ENCODE data around the gene CCDC197.

CCDC197 gene

DNA sequence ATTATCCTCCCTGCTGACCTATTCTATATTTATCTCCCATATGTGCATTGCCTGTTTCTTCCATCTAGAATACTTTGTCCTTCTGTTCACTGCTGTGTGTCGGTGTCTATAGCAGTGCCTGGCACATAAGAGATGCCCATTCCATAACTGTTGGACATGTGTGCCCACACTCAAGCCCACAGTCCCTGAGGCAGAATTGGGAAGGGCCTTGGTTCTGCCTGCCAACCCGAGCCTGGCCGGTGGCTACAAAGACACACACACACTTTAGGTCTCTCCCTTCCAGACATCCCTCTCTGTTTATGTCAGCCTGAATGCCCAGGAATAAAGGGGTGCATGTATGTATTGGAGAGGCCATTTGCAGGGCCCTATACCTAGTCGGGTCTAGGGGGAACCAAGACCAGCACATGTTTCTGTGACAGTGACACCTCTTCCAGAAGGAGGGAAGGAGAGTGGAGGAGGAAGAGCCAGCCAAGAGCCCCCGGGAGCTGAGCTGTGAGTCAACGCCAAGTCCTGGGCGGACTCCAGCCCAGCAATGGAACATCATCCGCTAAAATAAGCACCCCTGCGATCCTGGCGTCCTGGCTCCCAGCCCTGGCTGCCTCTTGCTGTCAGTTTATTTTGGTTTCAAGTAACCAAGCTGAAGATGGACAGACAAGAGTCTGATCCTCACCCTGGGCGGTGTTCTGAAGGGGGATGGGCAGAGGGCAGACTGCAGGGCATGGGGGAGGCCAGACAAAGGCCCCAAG lies 16.5 kb upstream of the CCDC197 start:
- DNase-seq: no peak

DNA sequence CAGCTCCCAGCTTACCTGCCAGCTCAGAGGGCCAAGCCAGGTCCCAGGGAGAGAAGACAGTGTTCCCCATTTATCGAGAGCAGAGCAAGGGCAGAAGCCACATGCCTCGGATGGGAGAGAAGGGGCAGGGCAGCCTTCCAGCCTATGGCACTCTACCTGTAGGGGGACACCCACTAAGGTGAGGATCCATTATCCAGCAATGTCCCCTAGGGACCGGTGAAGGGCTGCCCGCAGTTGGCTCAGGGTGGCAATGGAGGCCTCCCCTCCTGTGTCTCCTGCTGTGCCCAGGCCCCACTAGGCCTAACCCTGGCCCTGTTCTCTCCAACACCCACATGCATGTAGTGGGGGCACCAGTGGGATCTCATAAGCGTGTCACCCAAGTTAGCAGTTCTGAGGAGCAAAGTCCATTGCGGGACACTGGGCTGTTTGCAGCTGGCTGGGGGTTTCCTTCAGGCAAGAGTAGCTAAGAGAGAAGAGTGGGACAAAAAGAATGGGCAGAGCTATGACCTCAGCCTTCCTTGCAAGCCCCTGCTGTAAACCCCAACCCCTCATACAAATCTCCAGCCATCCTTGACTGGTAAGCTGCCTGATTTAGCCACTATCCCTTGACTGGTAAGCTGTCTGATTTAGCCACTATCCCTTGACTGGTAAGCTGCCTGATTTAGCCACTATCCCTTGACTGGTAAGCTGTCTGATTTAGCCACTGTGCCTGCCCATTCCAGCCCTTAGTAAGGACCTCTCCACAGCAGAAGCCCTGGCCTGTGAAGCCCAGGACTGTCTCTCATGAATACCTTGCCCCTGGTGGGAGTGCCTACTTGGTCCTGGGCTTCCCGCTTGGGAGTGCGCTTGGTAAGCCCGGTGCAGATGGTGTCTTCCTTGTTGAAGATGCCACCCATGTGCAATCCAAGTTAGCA lies 15.5 kb upstream of the CCDC197 start:
- DNase-seq: no peak

DNA sequence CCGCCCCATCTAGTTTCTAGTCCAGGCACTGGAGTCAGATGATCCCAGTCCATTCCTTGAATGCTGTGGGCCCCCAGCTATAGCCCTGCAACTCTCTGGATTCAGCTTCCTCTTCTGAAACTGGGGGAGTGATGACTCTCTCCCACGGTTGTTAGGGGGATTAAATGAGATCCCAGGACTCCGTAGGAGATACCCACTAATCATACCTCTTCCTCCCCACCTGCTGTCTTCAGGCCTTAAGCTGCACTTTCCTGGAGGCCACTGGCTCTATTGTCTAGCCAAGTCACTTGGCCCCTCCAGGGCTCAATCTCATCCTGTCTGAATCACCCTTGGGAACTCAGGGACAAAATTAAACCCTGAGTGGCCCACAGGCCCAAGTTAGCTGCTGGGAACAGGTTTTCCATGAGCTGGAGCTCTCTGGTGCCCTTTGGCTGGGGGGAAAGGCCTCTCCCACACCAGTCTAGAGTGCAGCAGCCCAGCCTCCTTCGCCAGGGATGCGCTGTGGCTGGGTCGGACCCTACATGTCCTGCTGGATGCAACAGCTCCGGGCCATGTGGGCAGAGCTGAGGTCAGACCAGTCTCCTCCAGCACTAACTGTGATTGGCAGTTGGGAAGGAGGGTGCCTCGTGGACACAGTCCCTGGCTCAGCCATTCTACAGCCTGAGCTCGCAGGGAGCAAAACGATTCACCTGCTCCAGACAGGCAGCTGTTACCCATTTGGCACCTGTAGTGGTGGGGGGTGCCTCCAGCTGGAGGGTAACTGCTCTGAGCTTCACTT lies 14.7 kb upstream of the CCDC197 start:
- no peak for DNase-seq

DNA sequence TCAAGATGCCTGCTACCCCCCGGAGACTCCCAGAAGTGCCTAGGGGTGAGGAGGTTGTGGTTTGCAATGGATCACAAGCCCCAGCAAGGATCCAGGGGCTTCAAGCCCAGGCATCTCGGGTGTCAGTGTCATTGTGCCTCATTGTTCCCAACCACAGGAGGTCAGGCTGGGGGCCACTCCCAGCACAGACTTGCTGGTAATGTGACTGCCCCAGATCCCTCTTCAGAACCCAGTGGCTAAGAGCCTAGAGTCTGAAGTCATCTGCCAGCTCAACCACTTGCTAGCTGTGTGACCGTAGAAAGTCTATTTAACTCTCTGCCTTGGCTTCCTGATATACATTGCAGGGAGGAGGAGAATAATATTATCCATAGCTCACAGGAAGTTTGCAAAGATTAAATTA lies 13.0 kb upstream of the CCDC197 start:
- DNase-seq: no peak

DNA sequence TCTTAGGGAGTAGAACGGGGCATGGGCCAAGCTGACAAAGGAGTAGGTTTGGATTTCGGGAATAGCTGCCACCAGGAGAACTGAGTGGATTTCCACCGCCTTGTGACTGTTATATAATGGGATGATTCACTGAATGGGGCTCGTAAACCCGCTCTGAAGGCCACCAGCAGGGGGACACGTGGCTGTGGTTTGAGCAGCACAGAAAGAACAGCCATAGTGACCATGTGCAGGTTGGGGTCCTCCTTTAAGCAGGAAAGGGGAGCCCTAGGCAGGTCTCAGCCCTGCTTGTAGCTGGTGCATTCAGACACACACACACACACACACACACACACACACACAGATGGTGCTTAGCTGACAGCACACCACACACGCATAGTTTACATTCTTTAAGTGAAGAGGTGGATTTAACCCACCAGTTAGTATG lies 12.1 kb upstream of the CCDC197 start:
- DNase-seq: peak; percentile 24

DNA sequence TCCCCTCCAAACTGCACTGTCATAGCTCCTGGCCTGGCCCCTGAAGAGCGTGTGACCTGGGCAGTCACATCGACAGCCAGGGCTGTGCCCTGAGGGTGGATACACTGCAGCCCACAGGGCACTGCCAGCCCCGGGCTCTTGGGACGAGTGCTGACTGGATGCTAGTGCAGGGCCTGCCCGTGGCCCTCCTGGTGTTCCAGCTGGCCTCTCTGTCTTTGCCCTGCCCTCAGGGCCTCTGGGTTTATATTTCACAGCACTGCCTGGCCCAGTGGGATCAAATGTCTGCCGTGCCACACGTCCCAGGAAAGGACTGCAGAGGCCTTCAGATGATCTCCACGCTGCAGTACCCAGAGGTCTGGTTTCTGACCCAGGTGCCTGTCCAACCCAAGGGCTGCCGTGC lies 10.1 kb upstream of the CCDC197 start:
- no peak for DNase-seq

DNA sequence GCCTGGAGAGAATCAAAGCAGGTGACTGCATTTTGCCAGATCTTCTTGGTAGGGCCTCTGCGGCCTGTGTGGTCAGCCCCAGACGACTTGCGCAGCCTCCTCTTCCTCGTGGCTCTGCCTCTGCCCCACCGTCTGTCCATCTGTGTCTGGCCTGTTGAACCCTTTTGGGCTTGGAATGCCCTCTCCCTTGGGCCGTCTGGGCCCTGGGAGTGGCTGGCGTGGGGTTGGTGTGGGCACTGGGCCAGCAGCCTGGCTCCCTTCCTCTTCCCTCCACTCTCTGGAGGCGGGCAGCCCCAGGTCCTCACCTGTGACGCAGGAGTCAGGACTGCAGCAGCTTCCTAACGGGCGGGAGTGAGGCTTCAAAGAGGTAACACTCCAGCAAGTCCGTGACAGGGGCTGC lies 9.7 kb upstream of the CCDC197 start:
- DNase-seq: no peak

- DNase-seq: no peak
Measured at GRCh38 chr14:93987815-93988476, 9.2 kb upstream of the CCDC197 start.

DNA sequence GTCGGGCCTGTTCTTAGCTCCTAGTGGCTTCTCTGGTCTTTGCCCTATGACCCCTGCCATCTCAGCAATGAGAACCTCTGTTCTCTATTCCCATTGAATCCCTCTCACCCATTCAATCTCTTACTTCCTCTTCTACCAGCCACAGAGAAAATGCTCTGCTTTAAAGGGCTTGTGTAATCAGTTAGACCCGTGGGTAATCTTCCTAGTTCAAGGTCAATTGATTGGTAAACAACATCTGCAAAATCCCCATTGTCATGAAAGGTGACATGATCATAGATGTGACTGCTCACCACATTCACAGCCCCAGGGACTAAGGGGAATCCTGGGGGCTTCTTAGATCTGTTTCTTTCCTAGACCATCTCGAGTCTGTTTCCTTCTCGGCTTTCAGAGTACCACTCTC lies 7.2 kb upstream of the CCDC197 start:
- DNase-seq: peak; percentile 7

DNA sequence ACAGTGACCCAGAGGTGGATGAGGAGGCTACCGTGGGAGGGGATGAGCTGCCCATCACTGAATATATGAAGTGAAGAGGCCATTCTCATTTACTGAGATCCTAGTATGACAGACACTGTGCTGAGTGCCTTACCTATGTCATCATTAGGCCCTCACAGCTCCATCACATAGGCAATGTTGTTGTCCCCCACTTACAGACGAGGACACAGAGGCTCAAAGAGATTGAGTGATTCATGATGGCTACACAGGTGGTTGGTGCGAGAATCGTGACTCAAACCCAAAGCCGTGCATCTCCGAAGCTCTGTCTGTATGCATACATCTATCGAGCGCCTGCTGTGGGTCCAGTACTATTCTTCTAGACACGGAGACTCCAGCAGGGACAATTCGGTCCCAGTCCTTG lies 5.9 kb upstream of the CCDC197 start:
- no peak for DNase-seq

GRCh38 chr14:93991649-93992048 lies 5.5 kb upstream of the CCDC197 start:
- no peak for DNase-seq

- no peak for DNase-seq
Measured at GRCh38 chr14:93993382-93993781, 3.7 kb upstream of the CCDC197 start.

GRCh38 chr14:93994919-93995682 lies 2.0 kb upstream of the CCDC197 start:
- DNase-seq: peak; percentile 51

GRCh38 chr14:93996130-93996695 lies 888 bp upstream of the CCDC197 start:
- DNase-seq: no peak

DNA sequence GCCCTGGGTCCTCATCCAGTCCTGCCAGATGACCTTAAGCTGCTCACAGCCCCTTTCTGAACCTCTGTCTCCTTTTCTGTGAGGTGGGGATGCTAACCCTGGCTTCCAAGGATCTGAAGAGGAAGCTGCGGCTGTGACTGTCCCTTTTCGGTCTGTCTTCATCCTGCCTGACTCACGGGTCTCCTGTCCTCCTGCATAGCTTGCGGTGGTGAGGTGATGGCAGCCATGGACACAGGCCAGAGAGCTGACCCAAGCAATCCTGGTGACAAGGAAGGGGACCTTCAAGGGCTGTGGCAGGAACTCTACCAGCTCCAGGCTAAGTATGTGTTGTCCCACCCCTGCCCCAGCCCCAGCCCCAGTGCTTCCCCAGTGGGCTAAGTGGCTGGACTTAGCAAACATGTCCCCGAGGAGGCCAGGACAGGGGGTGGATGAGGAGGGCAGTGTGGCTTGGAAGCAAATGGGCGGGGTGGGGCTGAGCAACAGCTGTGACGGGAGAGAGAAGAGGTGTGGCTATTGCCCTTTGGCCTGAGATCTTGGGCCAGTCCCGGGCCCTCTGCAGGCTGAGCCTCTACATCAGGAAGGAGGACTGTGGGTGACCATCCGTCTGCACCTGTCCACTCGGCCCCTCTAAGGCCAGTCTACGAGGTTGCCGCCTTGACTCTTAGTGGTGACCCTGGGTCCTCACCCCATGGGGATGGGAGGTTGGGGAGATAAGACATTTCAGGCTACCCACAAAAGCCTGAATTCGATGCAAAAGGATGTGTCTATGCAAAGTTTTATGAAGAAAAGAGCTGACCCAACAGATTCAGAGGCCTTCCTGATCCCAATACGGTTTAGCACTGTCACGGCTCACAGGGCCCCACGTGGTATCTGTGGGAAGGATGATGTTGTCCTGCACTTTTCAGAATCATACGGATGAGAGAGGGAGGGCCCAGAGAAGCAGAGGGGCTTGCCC lies 1.1 kb downstream of the CCDC197 start:
- DNase-seq: no peak

DNA sequence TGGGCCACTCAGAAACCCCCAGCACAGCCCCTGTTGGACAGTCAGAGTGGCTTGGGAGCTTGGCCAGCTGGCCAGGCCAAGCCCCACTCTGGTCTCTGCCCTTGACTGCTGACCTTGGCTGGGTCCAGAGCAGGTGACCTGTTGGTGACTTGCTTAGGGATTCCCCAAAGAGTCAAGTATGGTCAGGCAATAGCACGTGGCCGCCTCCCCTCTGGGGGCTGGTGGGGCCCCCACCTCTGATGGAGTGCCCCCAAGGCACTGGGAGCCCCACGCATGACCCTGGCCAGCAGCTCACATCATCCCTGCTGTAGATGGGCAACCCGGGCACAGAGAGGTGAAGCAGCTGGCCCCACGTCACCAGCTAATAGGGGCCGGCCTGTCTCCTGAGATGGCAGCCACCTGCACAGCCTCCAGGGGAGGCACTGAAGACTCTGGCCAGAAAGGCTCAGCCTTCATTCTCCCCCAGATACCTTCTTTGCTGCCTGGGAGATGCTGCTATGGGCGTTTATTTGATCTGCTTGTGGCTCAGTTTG lies 1.8 kb downstream of the CCDC197 start:
- no peak for DNase-seq

DNA sequence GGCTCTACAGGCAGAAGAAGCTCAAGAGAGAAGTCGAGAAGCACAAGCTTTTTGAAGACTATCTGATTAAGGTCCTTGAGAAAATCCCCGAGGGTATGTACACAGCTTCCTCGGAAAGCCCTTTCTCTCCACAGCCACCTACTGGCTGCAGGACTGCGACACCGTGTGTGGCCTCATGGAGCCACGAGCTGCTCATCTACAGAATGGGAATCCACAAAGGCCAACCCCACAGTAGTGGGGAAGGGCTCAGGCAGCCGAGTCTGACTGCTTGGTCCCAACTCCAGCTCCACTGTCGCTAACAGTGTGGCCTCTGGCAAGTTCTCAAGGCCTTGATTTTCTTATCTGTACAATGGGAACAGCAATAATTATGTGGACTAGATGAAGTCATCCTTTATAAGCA lies 2.5 kb downstream of the CCDC197 start:
- no peak for DNase-seq

- DNase-seq: no peak
Measured at GRCh38 chr14:94000267-94000666, 3.2 kb downstream of the CCDC197 start.

- DNase-seq: peak; percentile 14
Measured at GRCh38 chr14:94001016-94001415, 3.9 kb downstream of the CCDC197 start.

Data from DMS53 (cell line).